A673 (cell line): ENCODE measurements around the gene ERFL. TPM values are rescaled to one million over a fixed set of nuclear protein-coding genes. Genes with fewer than 3 reads are reported as not detected.
"Not testable (repeated sequence)": the region's sequence is repeated elsewhere in the genome, so short reads cannot be mapped to it uniquely, and the experiment has no call there.

Experiments
- BruUV-seq: library from RNA; stranded (reverse); fragments of 400-500 nt; replicated peaks from 2 replicates; lab custom pipeline; 2021; lab: Mats Ljungman, UMichigan
- CTCF ChIA-PET: fragments of 300-600 bp; sonication (Branson Sonifier 250); formaldehyde crosslinking; loops from one replicate; lab custom pipeline; 2022; ENCODE audit warnings: antibody characterized with exemption; lab: Charles Lee
- POLR2A ChIA-PET: fragments of 300-600 bp; sonication (Branson Sonifier 250); formaldehyde crosslinking; loops from one replicate; lab custom pipeline; 2022; ENCODE audit warnings: antibody characterized with exemption; ENCODE audit not compliant: low non-redundant PET; lab: Charles Lee
- DNase-seq: peaks from one replicate; pipeline ENCODE4 v3.0.0-alpha.2; 2015; ENCODE audit warnings: low spot score
- H3K27ac ChIP-seq: fragments of 200-600 bp; sonication (generic); 2 replicates; pipeline ENCODE4 v1.5.1; 2016; ENCODE audit warnings: mixed run types, low read depth, mild to moderate bottlenecking, mixed read lengths, antibody characterized with exemption, low read length; ENCODE audit not compliant: poor library complexity, severe bottlenecking
- H3K27me3 ChIP-seq: fragments of 200-600 bp; sonication (generic); replicated peaks from 2 replicates; pipeline ENCODE4 v1.6.1; 2017; ENCODE audit warnings: mixed run types, low read depth, mild to moderate bottlenecking, mixed read lengths, antibody characterized with exemption, low read length; ENCODE audit not compliant: insufficient read depth, poor library complexity
- H3K36me3 ChIP-seq: fragments of 200-600 bp; sonication (generic); 2 replicates; pipeline ENCODE4 v1.6.1; 2016; ENCODE audit warnings: mixed run types, mild to moderate bottlenecking, mixed read lengths, antibody characterized with exemption, low read length; ENCODE audit not compliant: insufficient read depth, poor library complexity, severe bottlenecking
- H3K4me1 ChIP-seq: fragments of 200-600 bp; sonication (generic); 2 replicates; pipeline ENCODE4 v1.6.1; 2017; ENCODE audit warnings: mixed run types, mild to moderate bottlenecking, mixed read lengths, antibody characterized with exemption, low read length; ENCODE audit not compliant: insufficient read depth, poor library complexity, severe bottlenecking
- H3K4me3 ChIP-seq: fragments of 200-600 bp; sonication (generic); 2 replicates; pipeline ENCODE4 v1.5.1; 2016; ENCODE audit warnings: low read depth, mixed run types, mild to moderate bottlenecking, mixed read lengths, low read length; ENCODE audit not compliant: poor library complexity, severe bottlenecking
- H3K9me3 ChIP-seq: fragments of 200-600 bp; sonication (generic); 2 replicates; pipeline ENCODE4 v1.6.1; 2016; ENCODE audit warnings: mixed run types, low read depth, mild to moderate bottlenecking, mixed read lengths, antibody characterized with exemption, low read length; ENCODE audit not compliant: poor library complexity, severe bottlenecking
- EZH2 ChIP-seq: fragments of 200-600 bp; sonication (generic); IDR thresholded peaks from 2 replicates; pipeline ENCODE4 v1.6.1; 2017; ENCODE audit warnings: borderline replicate concordance, low read depth, mild to moderate bottlenecking, mixed read lengths, antibody characterized with exemption, low read length; ENCODE audit not compliant: poor library complexity, severe bottlenecking
- intact Hi-C: fragments of 100-400 bp; cut with micrococcal nuclease; formaldehyde crosslinking; loops from one replicate; pipeline ENCODE4 v1.10.0; 2022; ENCODE audit not compliant: unreplicated experiment
- total RNA-seq: library from RNA; stranded (reverse); gene quantifications from 2 replicates; pipeline ENCODE4 v1.2.3, GENCODE V29; 2021
- TF ChIP-seq, protein P1 (sequence below): fragments of 300-800, 200-600 bp; sonication (generic); conservative IDR thresholded peaks from 2 replicates; pipeline ENCODE4 v1.5.1; 2017; ENCODE audit warnings: low read depth, mild to moderate bottlenecking, antibody characterized with exemption, low read length, moderate library complexity, mixed read lengths

The ERFL gene
- total RNA-seq, 1 experiment from 2014 or later = 0.95 TPM

DNA sequence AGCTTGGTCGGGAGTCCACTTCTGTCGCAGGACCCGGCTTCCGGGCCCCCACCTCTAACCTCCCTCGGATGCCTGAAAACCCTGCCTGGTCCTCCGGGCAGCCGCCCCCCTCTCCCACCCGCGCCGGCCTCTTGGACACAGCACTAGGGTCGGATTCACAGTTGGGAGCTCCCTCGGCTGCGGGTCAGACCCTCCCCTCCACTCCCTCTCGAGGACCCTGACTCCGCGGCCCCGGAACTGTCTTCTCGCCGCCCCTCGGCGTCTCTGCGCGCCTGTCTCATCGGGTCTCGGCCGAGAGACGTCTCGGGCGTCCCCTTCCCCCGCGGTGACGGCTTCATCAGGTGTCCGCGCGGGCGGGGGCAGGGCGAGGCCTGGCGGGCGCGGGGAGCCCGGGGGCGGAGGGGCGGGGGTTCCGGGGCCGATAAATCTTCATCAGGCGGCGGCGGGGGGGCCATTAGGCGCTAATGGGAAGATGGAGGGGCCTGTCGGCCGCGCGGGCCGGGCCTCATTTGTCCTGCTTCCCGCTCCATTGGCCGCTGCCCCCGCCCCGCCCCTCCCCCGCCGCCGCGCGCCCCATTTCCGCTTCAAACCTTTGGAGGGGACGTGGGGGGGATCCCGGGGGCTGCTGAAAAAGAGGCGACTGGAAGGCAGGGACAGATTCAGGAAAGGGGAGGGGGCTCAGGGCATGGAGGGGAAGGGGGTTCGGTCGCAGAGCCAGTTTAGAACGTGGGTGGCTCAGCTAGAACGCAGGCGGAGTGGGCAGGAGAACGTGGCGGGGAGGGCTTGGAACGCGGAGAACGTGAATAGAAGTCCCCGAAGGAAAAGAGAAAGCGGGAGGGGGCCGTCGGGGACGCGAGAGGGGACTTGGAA is 11.8 kb upstream of the ERFL start:
- Histone ChIP-seq H3K27ac (peak overlapping the region; percentile 79), H3K27me3 (no peaks in the 10 kb centered on the region)

GRCh38 chr19:41939209-41939608 is 11.0 kb upstream of the ERFL start:
- BruUV-seq, DNase-seq, H3K4me3 ChIP-seq, H3K27ac ChIP-seq, POLR2A ChIA-PET, H3K36me3 ChIP-seq, CTCF ChIA-PET, H3K27me3 ChIP-seq, intact Hi-C loops, H3K9me3 ChIP-seq: not testable (repeated sequence)
- H3K4me1 ChIP-seq = peaks cover 34% of the 10 kb centered on the region

More for the DNA sequence above, 11.8 kb upstream of the ERFL start:
- BruUV-seq = no TSS peak
- Histone ChIP-seq H3K36me3 (no peaks in the 10 kb centered on the region), H3K9me3 (no peaks in the 10 kb centered on the region), H3K4me3 (peak overlapping the region; percentile 62), H3K4me1 (peaks cover 25% of the 10 kb centered on the region)
- peak; percentile 64 for DNase-seq
- CTCF ChIA-PET = interaction anchor here (0.6 kb wide), 1 partner anchor 25 kb away, joined by 8 read pairs; no protein-coding TSS in a partner anchor
- intact Hi-C loops = no loop called here
- POLR2A ChIA-PET = interaction anchor here (0.6 kb wide), 1 partner anchor 1724 kb away, joined by 12 read pairs; no protein-coding TSS in a partner anchor
- TF ChIP-seq, protein P1, sequence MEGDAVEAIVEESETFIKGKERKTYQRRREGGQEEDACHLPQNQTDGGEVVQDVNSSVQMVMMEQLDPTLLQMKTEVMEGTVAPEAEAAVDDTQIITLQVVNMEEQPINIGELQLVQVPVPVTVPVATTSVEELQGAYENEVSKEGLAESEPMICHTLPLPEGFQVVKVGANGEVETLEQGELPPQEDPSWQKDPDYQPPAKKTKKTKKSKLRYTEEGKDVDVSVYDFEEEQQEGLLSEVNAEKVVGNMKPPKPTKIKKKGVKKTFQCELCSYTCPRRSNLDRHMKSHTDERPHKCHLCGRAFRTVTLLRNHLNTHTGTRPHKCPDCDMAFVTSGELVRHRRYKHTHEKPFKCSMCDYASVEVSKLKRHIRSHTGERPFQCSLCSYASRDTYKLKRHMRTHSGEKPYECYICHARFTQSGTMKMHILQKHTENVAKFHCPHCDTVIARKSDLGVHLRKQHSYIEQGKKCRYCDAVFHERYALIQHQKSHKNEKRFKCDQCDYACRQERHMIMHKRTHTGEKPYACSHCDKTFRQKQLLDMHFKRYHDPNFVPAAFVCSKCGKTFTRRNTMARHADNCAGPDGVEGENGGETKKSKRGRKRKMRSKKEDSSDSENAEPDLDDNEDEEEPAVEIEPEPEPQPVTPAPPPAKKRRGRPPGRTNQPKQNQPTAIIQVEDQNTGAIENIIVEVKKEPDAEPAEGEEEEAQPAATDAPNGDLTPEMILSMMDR = no peak
- TF ChIP-seq EZH2 = no peak

- Histone ChIP-seq H3K4me3 (no peak overlapping the region), H3K36me3 (no peaks in the 10 kb centered on the region), H3K9me3 (no peaks in the 10 kb centered on the region), H3K27me3 (no peaks in the 10 kb centered on the region), H3K4me1 (peaks cover 41% of the 10 kb centered on the region), H3K27ac (peak overlapping the region; percentile 37)
- TF ChIP-seq EZH2 = no peak
- TF ChIP-seq, protein P1 = no peak; the same call in 1 of the 2 replicates
- no TSS peak for BruUV-seq
- DNase-seq = no peak
- intact Hi-C loops = no loop called here
- ChIA-PET CTCF (interaction anchor here (0.6 kb wide), 2 partner anchors 51 to 103 kb away, joined by 5 read pairs; no protein-coding TSS in a partner anchor), POLR2A (no interaction called here)
These were observed 9.5 kb upstream of the ERFL start for GRCh38 chr19:41937525-41938468.
